Esophagus squamous epithelium (tissue), 5 donors: Measurements from ENCODE around the gene CA5A. TPM values are rescaled to one million over a fixed set of nuclear protein-coding genes. Genes with fewer than 3 reads are reported as not detected.

ENCODE experiments used
- DNase-seq: peaks from one replicate; lab custom pipeline; 2025; lab: John Stamatoyannopoulos, UW
- H3K27ac ChIP-seq, 4 donors: fragments of 200-600 bp; sonication (generic); one replicate each; pipeline ENCODE4 v1.5.1; 2016 to 2019; ENCODE audit warnings: mild to moderate bottlenecking in 1 of 4
- H3K27me3 ChIP-seq, 4 donors: fragments of 200-600 bp; sonication (generic); 1 replicate in 3 of 4; 2 replicates in 1 of 4; pipeline versions ENCODE4 v1.5.1 to v1.6.0; 2017 to 2021; ENCODE audit warnings: antibody characterized with exemption in 1 of 4
- H3K36me3 ChIP-seq, 3 donors: fragments of 200-600 bp; sonication (generic); one replicate each; pipeline ENCODE4 v1.5.1; 2016 to 2019
- H3K4me1 ChIP-seq, 3 donors: fragments of 200-600 bp; sonication (generic); one replicate each; pipeline ENCODE4 v1.5.1; 2017 to 2019
- H3K4me3 ChIP-seq, 4 donors: fragments of 200-600 bp; sonication (generic); 1 replicate in 3 of 4; 2 replicates in 1 of 4; pipeline ENCODE4 v1.5.1; 2016 to 2019; ENCODE audit warnings: mild to moderate bottlenecking in 2 of 4, moderate library complexity in 1 of 4
- H3K9me3 ChIP-seq, 3 donors: fragments of 200-600 bp; sonication (generic); one replicate each; pipeline ENCODE4 v1.5.1; 2016 to 2019
- POLR2A ChIP-seq, 4 donors: fragments of 450-650 bp; IDR thresholded peaks; one replicate each; pipeline ENCODE4 v1.6.1; 2017; ENCODE audit warnings: antibody characterized with exemption in 4 of 4, mild to moderate bottlenecking in 4 of 4, moderate library complexity in 3 of 4
- WGBS, 2 donors: methylation state at CpG; one replicate each; pipeline ENCODE4 v1.1.5; 2018; 5-methylcytosine and 5-hydroxymethylcytosine counted together
- intact Hi-C: fragments of 100-400 bp; cut with DNase I; formaldehyde crosslinking; loops from one replicate; pipeline ENCODE4 v1.15.0; 2022
- total RNA-seq, 4 donors: library from RNA; depleted of rRNA; stranded (reverse); fragments of >200 nt; gene quantifications; one replicate each; pipeline ENCODE4 v1.1.0, GENCODE V29; 2016
- TF ChIP-seq, protein P1 (sequence below), 6 experiments: fragments of 450-650 bp in 4 of 6; fragments of 200-600 bp in 2 of 6; sonication (generic) in 2 of 6; IDR thresholded peaks; one replicate each; pipeline ENCODE4 v1.5.1; 2016 to 2019; ENCODE audit warnings: antibody characterized with exemption in 6 of 6, mild to moderate bottlenecking in 4 of 6, moderate library complexity in 4 of 6
- donor health status: DM: yes; HTN: yes; CAD: no.

The CA5A gene
- total RNA-seq, 4 donors from 2014 or later = not detected

- H3K27ac ChIP-seq = no peak overlapping the region
- DNase-seq = no peak
- 33 to 41% methylated on average over 1 to 2 of the region's 4 CpGs for WGBS, 2 donors
- H3K27me3 ChIP-seq = peaks cover 0 to 45% (median 0%) of the 10 kb centered on the region in 4 donors
- intact Hi-C loops = no loop called here
- no peaks in the 10 kb centered on the region for H3K9me3 ChIP-seq
- no peaks in the 10 kb centered on the region for H3K36me3 ChIP-seq
- no peak for TF ChIP-seq POLR2A (IDR thresholded peaks at IDR 0.05)
- TF ChIP-seq, protein P1, sequence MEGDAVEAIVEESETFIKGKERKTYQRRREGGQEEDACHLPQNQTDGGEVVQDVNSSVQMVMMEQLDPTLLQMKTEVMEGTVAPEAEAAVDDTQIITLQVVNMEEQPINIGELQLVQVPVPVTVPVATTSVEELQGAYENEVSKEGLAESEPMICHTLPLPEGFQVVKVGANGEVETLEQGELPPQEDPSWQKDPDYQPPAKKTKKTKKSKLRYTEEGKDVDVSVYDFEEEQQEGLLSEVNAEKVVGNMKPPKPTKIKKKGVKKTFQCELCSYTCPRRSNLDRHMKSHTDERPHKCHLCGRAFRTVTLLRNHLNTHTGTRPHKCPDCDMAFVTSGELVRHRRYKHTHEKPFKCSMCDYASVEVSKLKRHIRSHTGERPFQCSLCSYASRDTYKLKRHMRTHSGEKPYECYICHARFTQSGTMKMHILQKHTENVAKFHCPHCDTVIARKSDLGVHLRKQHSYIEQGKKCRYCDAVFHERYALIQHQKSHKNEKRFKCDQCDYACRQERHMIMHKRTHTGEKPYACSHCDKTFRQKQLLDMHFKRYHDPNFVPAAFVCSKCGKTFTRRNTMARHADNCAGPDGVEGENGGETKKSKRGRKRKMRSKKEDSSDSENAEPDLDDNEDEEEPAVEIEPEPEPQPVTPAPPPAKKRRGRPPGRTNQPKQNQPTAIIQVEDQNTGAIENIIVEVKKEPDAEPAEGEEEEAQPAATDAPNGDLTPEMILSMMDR (IDR thresholded peaks at IDR 0.05) = no peak
- no peak overlapping the region for H3K4me3 ChIP-seq
- peaks cover 0 to 20% (median 7%) of the 10 kb centered on the region in 3 donors for H3K4me1 ChIP-seq
Observed at GRCh38 chr16:87927195-87927562, 9.2 kb downstream of the CA5A start.

DNA sequence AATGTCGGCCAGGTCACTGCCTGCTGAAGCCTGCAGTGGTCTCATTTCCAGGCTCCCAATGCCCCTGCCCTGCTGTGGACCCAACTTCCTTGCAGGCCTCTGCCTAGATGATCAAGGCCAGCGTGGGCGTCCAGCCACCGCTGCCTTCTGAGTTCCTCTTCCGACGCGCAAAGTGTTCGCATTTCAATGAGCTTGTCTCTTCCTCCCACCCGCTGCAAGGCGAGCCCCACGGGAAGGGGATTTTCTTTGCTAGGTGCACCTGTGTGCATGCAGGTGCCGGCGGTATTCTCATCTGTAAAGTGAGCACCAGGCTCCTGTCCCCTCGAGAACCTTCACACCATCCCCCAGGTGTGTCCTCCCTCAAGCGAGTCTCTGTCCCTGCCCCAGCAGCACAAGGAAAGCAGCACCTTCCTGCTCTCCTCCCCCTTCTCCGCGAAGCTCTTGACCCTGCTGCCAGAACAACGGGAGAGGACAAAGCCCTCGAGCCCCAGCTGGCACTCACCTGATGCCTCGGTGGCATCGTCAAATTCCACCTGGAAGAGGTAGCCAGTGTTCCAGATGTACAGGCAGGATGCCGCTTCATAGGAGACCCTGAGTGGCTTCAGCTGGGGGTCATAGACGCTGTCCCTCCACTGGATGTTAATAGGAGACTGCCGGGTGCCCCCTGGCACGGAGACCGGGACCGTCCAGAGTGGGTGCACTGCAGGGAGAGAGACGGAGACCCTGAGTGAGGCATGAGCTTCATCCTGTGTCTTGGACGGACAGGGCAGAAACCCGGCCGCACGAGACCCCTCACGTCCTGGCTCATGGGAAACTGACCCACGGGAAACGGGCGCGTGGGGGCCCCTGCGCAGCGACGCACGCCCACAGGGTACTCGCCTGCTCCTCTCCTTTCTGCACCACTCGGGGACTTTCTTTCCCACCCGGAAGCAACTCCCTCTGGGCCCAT is 9.8 kb downstream of the CA5A start:
- WGBS, 2 donors = 77 to 79% methylated on average over 19 to 26 of the region's 44 CpGs
- peaks cover 0 to 39% (median 0%) of the 10 kb centered on the region in 4 donors for H3K27me3 ChIP-seq
- H3K9me3 ChIP-seq = no peaks in the 10 kb centered on the region
- H3K27ac ChIP-seq = no peak overlapping the region
- DNase-seq = no peak
- TF ChIP-seq POLR2A (IDR thresholded peaks at IDR 0.05) = no peak
- TF ChIP-seq, protein P1 (IDR thresholded peaks at IDR 0.05) = no peak
- H3K36me3 ChIP-seq = no peaks in the 10 kb centered on the region
- no peak overlapping the region for H3K4me3 ChIP-seq
- peaks cover 0 to 20% (median 7%) of the 10 kb centered on the region in 3 donors for H3K4me1 ChIP-seq
- intact Hi-C loops = no loop called here

DNA sequence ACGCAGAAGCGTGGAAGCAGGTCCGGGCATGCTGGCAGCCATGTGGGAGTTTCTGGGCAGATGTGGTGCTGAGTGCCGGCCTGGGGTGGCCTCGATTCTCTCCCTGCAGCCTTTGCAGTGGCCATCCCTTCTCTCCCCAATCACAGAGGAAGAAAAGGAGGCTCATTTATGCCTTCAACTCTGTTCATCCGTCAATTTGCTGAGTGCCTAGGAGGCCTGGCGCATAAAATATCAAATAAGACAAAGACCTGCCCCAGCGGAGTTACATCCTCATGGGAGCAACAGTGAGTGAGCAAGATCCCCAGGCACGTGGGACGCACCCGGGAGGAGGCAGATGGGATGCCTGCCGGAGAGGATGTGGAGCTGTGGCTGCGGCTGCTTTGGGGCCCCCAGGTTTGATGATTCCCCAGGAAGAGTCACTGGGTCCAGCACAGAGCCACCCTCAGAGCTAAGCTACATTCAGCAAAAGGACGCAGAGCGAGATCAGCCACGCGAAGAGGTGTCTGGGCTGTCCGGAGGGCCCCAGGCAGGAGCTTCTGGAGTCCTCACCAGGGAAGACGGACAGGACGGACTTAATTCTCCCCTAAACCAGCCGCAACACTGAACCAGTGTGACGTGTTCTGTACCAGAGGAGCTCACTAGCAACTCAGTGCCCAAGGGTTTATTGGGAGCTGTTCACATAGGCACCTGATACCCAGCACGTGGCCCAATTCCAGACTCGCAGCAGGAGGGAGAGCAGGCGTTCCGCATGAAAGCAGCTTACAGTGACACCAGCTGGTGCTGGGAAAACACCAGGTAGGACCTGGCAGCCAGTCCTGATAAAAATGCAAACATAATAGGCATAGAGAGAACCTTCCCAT is 11.3 kb downstream of the CA5A start:
- Histone ChIP-seq H3K9me3 (no peaks in the 10 kb centered on the region), H3K27ac (no peak overlapping the region), H3K4me1 (peaks cover 0 to 20% (median 7%) of the 10 kb centered on the region in 3 donors), H3K27me3 (peaks cover 0 to 27% (median 0%) of the 10 kb centered on the region in 4 donors), H3K36me3 (no peaks in the 10 kb centered on the region), H3K4me3 (no peak overlapping the region)
- DNase-seq = no peak
- TF ChIP-seq POLR2A (IDR thresholded peaks at IDR 0.05) = no peak
- TF ChIP-seq, protein P1 (IDR thresholded peaks at IDR 0.05) = no peak
- 47 to 59% methylated on average over 6 to 25 of the region's 26 CpGs for WGBS, 2 donors
- intact Hi-C loops = no loop called here

DNA sequence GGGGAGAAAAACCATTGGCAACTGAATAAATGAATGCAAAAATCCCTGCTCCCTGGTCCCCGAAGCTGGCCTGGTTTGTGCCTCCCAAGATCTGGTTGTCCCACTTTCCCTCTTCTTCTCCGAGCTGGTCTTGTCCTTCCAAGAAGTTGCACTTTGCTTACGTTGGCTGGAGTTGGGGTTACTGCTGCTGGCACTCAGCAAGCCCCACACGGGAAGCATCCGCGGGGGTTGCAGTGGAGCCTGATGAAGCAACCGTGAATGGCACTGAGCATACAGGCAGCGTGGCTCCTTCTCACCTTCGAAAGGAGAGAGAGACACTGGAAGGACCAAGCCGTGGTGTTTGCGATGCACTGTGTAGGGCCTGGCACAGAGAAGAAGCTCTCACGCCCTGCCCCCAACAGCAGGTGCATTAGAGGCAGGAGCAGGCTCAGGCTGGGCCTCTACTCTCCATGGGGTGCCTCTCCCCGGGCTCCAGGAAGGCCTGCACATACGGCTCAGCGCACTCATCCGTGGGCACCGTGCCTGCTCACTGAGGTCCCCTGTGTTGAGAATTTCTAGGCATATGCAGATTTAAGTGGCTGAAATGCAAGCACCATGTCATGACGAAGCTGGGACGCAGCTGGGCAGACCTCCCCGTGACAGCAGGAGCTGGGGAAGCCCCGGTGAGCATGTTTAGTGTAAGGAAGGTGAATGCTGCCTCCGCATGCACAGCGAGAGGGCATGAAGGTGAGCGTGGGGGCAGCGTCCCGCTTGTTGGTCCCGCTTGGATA is 12.1 kb downstream of the CA5A start:
- Histone ChIP-seq H3K27ac (no peak overlapping the region), H3K9me3 (no peaks in the 10 kb centered on the region), H3K36me3 (no peaks in the 10 kb centered on the region), H3K4me1 (peaks cover 0 to 20% (median 7%) of the 10 kb centered on the region in 3 donors), H3K4me3 (no peak overlapping the region), H3K27me3 (peaks cover 0 to 25% (median 0%) of the 10 kb centered on the region in 4 donors)
- TF ChIP-seq, protein P1 (IDR thresholded peaks at IDR 0.05) = no peak
- no peak for TF ChIP-seq POLR2A (IDR thresholded peaks at IDR 0.05)
- WGBS, 2 donors = 46 to 74% methylated on average over 9 to 16 of the region's 27 CpGs
- no peak for DNase-seq
- intact Hi-C loops = no loop called here
